GM21515 (cell line): ENCODE results near the gene BCL2L12.
A peak's percentile ranks its signal among the peaks of the same experiment; 100 is the strongest.

Source experiments
- ATAC-seq: cut with Tn5 transposase; IDR thresholded peaks from one replicate; pipeline ENCODE4 v1.9.1; 2021; ENCODE audit not compliant: unreplicated experiment

Gene BCL2L12

DNA sequence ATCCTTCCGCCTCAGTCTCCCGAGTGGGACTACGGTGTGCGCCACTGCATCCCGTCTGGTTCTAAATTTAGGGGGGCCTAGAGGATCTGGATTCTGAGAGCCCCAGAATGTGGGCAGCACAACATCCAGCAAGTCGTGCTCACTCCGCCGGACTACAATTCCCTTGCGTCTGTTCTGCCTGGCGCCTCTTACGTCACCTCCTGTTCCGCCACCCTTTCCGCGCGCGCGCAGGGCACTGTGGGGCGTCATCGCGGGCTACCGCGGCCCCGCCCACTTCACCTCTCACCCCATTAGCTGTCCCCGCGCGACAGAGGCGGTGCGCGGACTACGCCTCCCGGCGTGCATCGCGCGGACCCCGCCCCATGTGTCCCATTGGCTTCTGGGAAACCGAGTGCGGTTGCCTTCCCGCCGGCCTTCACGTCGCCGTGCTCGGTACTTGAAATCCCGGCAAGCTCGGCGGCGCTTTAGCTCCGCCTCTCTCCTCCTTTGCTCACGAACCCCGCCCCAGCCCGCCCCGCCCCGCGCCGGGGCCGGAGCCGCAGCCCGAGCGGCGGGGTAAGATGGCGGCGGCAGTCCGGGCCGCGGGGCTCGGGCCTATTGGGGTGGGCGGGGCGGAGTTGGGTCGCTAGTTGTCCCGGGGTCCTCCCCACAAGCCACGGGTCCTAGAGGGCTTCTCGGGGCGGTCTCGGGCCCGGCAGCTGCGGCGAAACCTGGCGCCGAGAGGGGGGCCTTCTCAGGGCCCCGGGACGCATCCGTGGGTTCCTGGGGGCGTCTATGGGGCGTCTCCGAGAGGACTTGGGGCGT is 23.8 kb upstream of the BCL2L12 start, which contains the start of gene SCAF1:
TSS of gene SCAF1 (plus strand) at position 522 of the 804 bp plus-strand sequence. CDS start 2,818 bp downstream, outside the sequence.
- ATAC-seq = peak; percentile 50

DNA sequence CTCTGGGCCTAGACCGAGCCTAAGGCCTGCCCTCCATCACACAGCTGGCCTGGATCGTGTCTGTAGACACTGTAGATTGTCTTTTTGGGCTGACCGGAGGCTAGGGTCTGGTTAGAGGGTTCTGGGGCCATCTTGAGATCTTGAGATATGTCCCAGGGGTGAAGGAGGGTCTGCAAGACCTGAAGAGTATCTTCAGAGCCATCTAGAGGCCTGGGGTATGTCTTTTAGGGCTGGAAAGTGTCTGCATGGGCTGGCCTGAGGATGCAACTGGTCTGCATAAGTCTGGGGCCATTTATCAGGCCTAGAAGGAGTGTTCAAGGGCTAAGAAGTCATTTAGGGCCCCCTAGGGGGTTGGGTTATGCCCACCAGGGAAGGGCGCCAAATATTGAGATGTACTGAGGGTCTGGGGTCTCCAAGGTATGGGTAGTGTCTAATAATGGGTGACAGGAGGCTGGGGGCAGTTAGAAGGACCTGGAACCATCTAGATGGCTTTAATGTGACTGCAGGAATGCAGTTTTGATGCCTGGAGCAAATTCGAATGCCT is 23.2 kb upstream of the BCL2L12 start:
- ATAC-seq = no peak

DNA sequence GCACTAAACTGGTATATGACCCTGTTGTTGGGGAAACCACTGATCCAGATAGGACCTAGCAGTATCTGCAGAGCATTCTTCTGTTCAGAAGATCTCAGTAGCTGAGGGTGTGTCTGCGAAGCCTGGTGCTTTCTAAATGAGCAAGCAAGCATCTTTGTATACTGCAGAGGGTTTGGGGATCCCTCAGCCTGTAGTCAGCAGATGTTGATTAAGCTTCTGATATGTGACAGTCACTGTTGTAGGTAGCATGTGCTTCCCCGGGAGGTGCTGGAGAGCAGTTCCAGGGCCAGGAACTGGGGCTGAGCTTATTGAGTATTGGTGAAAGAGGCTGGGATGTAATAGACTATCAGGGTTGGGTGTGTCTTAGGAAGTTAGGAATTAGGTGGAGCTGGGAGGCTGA is 22.3 kb upstream of the BCL2L12 start:
- no peak for ATAC-seq

DNA sequence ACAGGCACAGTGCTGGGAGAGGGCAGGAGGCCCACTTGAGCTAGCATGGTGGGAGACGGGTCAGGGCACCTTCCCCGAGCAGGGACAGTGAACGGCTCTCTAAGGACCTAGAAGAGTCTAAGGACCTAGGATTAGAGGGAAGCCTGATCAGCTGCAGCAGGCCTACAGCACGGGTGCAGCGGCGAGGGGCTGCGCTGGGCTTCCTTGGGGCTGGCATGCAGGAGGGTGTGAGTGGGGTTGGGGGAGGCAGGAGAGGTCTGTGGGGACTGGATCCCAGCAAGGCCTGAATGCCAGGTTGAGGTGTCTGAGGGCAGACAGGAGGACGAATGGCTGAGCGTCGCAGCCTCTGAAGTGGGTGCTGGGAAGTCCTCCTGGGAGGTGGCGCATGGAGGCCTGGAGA is 20.1 kb upstream of the BCL2L12 start:
- ATAC-seq = no peak

DNA sequence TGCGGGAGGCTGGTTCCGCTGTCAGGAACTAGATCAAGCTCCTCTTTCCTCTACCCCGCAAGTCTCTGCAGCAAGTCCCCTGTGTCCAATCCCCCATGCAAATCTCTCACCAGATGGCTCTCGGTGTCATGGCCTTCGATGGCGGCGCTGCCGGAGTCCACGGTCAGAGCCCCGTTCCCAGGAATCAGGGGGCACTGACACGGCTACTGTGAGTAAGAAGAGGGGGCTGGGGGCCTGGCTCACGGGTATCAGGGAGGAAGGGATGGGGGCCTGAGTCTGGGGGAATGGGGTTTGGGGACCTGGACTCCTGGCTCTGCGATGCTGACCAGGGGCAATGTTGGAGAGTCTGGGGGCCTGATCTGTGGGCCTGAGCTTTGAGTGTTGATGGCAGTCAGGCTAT is 19.7 kb upstream of the BCL2L12 start:
- ATAC-seq = no peak

DNA sequence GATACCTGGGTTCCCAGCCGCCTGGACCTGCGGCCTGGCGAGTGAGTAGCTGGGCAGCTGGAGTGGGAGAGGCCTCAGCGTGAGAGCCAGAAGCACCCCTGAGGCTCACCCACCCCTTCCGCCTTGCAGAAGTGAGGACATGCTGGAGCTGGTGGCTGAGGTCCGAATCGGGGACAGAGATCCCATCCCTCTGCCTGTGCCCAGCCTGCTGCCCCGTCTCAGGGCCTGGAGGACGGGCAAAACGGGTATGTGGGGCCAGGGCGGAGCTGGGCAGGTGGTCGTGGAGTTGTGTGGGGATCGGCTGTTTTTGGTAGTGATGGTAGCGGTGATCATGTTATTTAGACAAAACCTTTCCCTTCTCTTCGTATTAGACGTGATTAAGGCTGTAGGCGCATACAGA is 19.1 kb upstream of the BCL2L12 start:
- ATAC-seq = no peak

DNA sequence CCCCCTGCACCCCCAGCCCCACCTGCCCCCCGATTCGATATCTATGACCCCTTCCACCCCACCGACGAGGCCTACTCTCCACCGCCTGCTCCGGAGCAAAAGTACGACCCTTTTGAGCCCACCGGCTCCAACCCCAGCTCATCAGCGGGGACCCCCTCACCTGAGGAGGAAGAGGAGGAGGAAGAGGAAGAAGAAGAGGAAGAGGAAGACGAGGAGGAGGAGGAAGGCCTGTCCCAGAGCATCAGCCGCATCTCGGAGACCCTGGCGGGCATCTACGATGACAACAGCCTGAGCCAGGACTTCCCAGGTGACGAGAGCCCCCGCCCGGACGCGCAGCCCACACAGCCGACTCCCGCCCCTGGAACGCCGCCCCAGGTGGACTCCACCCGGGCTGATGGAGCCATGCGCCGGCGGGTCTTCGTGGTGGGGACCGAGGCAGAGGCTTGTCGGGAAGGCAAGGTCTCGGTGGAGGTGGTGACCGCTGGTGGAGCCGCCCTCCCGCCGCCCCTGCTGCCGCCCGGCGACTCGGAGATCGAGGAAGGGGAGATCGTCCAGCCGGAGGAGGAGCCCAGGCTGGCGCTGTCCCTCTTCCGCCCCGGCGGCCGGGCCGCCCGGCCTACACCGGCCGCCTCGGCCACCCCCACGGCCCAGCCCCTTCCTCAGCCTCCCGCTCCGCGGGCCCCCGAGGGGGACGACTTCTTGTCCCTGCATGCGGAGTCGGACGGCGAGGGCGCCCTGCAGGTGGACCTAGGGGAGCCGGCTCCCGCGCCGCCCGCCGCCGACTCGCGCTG is 14.5 kb upstream of the BCL2L12 start:
- no peak for ATAC-seq

DNA sequence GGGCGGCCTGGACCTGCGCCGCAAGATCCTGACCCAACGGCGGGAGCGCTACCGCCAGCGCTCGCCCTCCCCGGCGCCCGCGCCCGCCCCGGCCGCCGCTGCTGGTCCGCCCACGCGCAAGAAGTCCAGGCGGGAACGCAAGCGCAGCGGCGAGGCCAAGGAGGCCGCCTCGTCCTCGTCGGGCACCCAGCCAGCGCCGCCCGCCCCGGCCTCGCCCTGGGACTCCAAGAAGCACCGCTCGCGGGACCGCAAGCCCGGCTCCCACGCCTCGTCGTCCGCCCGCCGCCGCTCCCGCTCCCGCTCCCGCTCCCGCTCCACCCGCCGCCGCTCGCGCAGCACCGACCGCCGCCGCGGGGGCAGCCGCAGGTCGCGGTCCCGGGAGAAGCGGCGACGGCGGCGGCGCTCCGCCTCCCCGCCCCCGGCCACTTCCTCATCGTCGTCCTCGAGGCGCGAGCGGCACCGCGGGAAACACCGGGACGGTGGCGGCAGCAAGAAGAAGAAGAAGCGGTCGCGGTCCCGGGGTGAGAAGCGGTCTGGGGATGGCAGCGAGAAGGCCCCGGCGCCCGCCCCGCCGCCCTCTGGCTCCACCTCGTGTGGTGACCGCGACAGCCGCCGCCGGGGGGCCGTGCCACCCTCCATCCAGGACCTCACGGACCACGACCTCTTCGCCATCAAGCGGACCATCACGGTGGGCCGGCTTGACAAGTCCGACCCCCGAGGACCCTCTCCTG is 13.7 kb upstream of the BCL2L12 start:
- no peak for ATAC-seq

DNA sequence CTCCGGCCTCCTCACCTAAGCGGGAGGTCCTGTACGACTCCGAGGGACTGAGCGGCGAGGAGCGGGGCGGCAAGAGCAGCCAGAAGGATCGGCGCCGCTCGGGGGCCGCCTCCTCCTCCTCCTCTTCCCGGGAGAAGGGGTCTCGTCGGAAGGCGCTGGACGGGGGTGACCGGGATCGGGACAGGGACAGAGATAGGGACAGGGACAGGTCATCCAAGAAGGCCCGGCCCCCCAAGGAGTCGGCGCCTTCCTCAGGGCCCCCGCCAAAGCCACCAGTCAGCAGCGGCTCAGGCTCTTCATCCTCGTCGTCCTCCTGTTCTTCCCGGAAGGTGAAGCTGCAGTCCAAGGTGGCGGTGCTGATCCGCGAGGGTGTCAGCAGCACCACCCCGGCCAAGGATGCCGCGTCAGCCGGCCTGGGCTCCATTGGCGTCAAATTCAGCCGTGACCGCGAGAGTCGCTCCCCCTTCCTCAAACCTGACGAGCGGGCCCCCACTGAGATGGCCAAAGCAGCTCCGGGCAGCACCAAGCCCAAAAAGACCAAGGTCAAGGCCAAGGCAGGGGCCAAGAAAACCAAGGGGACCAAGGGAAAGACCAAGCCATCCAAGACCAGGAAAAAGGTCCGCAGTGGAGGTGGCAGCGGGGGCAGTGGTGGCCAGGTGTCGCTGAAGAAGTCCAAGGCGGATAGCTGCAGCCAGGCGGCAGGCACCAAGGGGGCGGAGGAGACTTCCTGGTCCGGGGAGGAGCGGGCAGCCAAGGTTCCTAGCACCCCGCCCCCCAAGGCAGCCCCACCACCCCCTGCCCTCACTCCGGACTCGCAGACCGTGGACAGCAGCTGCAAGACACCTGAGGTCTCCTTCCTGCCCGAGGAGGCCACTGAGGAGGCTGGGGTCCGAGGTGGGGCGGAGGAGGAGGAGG is 12.9 kb upstream of the BCL2L12 start:
- no peak for ATAC-seq

DNA sequence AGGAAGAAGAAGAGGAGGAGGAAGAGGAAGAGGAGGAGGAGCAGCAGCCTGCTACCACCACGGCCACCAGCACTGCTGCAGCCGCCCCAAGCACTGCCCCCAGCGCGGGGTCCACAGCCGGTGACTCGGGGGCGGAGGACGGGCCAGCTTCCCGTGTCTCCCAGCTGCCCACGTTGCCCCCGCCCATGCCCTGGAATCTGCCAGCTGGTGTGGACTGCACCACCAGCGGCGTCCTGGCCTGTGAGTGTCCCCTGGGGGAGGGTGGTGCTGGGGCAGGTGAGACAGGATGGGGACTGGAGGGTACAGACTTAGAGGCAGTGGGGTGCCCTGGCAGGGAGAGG is 12.3 kb upstream of the BCL2L12 start:
- no peak for ATAC-seq

DNA sequence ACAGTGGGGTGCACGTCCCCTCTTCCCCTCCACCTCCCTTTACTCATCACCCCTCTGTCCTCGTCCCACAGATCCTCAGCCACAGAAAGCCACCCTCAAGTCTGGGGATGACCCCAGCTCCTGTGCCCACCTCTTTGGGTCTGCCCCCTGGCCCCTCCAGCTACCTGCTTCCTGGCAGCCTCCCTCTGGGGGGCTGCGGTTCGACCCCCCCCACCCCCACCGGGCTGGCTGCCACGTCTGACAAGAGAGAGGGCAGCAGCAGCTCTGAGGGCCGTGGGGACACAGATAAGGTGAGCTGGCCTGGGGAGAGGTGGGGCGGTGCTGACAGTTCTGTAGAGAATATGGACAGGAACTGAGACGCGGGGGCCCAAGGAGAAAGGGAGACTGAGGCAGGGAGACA is 11.2 kb upstream of the BCL2L12 start:
- ATAC-seq = no peak

DNA sequence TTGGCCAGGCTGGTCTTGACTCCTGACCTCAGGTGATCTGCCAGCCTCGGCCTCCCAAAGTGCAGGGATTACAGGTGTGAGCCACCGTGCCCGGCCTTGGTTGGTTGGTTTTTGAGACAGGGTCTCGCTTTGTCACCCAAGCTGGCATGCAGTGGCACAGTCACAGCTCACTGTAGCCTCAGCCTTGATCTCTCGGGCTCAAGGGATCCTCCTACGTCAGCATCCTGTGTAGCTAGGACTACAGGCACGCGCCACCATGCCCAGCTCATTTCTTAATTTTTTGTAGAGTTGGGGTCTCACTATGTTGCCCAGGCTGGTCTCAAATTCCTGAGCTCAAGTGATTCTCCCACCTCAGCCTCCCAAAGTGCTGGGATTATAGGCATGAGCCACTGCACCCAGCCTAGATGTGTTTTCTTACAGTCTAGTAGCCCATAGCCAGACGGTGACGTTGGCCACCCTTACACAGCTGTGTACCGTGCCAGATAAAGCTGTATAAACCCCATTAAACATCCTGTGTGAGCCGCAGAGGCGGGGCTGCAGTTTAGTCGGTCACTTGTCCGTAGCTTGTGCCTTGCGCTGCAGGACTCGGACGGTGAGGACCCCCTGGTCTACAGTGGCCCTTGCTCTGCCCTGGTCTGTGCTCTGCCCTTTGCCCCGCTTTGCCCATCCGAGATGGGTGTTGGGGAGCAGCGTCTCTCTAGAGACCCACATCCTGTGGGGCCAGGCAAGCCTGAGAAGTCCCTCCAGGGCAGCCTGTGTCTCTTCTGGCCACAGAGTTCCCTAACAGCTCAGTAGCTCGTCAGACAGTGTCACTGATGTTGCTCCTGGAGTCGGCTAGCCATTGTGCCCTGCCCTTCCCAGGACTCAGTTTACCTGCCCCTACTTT is 9.9 kb upstream of the BCL2L12 start:
- no peak for ATAC-seq

DNA sequence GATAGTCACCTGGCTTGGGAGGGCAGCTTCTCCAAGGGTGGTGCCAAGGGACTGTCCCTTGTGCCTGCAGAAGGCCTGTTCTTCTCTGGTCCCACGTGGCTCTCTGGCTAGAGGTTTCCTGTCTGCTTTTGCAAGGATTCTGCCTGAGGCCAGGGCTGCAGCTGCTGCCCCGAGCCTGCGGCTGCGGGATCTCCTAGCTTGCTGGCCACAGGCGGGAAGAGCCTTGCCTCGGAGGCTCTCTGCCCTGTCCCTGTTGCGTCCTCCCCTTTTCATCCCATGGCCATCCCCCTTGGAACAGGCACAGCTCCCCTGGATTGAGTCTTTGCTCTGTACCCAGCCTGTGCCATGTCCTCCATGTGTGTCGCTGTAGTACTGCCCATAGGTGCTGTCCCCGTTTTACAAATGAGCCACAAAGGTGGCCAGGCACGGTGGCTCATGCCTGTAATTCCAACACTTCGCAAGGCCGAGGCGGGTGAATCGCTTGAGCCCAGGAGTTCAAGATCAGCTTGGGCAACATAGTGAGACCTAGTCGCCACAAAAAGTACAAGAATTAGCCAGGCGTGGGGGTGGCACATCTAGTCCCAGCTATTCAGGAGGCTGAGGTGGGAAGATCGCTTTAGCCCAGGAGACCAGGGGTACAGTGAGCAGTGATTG is 9.2 kb upstream of the BCL2L12 start:
- no peak for ATAC-seq

DNA sequence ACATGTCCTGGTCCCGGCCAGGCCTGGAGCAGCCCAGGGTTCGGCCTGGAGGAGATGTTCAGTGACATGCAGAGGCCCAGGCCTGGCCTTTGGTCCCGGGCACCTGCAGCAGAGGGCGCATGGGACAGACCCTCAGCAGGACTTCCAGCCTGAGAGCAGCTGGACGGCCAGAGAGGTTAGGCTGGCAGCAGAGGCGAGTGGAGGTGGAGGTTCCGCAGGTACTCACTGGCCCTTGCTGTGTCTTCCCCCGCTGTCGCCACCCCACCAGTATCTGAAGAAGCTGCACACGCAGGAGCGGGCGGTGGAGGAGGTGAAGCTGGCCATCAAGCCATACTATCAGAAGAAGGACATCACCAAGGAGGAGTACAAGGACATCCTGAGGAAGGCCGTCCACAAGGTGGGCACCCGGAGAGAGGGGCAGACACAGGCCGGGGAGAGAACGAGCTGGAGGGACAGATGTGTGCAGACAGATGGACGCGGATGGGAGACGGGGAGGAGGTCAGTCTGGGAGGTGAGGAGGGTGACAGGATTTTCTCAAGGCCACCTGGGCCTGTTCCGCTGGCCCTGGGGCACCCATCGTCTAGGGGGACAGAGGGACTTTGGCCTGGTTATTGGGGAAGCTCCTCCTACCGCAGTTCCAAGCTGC is 8.1 kb upstream of the BCL2L12 start:
- no peak for ATAC-seq

DNA sequence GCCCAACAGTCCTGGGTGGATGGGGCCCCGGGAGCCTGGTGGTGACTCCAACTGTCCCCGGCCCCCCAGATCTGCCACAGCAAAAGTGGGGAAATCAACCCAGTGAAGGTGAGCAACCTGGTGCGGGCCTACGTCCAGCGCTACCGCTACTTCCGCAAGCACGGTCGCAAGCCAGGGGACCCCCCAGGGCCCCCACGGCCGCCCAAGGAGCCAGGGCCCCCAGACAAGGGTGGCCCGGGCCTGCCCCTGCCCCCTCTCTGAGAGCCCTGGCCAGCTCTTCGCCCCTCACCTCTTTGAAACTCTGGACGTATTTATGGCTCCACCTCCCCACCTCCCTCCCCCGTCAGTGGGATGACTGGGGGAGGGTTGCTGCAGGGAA is 7.6 kb upstream of the BCL2L12 start:
- ATAC-seq = no peak

DNA sequence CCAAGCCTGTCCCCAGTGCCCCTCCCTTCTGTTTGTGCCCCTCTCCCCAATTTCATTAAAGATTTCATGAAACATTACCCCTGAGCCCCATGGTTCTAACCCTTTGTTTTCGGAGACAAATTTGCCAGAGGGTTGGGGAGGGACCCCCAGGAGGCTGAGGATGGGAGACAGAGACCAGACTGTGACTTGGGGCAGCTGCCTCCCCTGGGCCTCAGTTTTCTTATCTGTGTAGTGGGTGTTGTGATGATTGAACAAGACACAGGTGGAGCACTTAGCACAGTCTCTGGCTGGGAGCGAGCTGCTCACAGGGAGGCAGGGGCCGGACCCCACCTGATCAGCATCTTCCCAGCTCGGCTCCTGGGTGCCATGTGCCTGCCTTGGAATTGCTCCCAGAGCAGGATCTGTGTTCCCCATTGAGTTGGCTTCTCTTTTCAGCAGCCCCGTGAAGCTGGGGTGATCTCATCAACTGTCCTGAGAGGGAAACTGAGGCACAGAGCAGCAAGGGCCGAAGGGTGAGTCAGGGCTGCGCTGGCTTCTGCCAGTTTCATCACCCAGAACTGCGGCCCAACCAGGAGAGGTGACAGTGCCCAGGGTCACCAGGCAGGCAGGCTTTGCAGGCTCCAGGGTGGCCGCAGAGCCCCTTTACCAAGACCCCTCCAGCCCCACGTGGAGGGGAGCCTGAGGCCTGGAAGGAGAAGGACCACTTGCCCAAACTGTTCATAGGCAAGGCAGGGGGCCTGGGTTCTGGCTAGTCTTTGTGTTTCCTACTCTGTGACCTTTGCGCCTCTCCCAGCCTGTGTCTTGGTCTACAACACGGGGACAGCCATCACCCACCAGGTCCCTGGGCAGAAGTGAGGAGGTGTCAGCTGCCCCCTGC is 6.9 kb upstream of the BCL2L12 start:
- no peak for ATAC-seq

DNA sequence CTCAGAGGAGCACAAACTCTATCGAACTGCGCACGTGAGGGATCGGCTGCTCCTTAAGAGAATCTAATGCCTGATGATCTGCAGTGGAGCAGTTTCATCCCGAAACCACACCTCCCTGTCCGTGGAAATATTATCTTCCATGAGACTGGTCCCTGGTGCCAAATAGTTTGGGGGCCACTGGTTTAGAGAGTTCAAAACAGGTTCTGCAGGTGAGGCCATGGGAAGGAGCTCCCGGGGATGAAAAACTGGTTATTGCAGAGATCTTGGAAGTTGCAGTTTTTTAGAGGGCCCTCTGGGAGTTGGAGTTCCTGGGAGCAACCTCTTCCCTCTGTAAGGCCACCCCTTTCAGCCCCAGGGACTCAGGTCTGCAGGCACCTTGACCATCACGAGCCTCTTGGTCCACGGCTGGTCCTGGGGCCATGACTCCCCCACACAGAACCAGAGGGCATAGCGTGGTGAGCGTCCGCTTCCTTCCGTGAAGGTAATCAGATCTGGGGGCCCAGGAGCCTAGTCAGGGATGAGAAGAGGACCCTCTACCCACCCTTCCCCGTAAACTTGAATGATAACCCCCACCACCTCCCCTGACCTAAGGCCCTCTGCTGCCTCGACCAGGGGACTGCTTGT is 5.3 kb upstream of the BCL2L12 start:
- ATAC-seq = no peak
